Hematopoietic multipotent progenitor cell treated with erythropoietin and hydrocortisone succinate and interleukin-3 and kit ligand, for 17 days (in vitro differentiated cells): ENCODE results near the gene JMJD4.
"Not testable (repeated sequence)": the region's sequence is repeated elsewhere in the genome, so short reads cannot be mapped to it uniquely, and the experiment has no call there.

ENCODE experiments used
- DNase-seq: peaks from one replicate; pipeline ENCODE4 v3.0.0-alpha.2; 2015; ENCODE audit warnings: low spot score

JMJD4 gene

GRCh38 chr1:227731696-227732585 is 3.2 kb downstream of the JMJD4 start:
- no peak for DNase-seq

DNA sequence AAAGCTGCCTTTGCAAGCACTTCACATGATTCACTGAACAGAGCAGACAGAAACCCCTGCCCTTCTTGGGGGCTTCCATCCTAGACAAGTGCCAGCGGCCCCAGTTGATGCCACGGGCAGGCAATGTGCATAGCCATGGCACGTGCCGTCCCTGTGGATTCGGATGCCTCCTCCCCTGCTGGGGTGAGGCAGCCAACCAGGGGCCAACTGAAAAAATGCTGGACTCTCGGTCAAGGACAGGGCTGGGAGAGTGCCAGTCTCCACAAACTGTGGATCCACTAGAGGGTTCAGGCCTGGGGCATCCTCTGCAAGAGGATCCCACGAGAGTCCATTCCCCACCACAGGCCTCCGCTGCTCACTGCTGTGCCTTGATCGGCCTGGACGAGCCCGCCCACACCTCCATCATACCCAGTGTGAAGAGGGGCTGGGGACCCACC is 3.8 kb downstream of the JMJD4 start:
- DNase-seq: no peak

DNA sequence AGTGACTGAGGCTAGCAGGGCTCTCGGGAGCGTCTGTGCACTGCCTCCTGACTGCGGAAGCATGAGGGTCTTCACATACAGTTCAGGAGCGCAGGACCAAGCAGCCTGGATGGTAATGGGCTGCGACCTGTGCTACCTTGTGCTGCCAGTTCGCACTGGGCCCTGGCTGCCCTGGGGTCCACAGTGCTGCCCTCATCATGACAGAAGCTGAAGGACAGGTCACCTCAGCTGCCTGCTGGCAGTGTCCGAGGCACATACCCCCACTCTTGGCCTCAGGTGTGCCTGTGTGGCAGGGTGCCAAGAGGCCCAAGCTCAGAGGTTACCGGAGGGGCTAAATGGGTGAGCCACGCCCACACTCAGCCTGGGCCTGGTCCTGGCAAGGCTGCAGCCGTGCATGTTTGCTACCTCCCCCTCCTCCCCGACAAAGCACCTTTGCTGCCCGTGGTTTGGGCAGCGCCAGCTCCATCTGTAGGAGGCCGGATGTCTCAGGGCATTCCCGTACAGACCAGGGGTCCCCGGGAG is 4.4 kb downstream of the JMJD4 start:
- DNase-seq: no peak

- no peak for DNase-seq
Measured at GRCh38 chr1:227729881-227730629, 5.0 kb downstream of the JMJD4 start.

DNA sequence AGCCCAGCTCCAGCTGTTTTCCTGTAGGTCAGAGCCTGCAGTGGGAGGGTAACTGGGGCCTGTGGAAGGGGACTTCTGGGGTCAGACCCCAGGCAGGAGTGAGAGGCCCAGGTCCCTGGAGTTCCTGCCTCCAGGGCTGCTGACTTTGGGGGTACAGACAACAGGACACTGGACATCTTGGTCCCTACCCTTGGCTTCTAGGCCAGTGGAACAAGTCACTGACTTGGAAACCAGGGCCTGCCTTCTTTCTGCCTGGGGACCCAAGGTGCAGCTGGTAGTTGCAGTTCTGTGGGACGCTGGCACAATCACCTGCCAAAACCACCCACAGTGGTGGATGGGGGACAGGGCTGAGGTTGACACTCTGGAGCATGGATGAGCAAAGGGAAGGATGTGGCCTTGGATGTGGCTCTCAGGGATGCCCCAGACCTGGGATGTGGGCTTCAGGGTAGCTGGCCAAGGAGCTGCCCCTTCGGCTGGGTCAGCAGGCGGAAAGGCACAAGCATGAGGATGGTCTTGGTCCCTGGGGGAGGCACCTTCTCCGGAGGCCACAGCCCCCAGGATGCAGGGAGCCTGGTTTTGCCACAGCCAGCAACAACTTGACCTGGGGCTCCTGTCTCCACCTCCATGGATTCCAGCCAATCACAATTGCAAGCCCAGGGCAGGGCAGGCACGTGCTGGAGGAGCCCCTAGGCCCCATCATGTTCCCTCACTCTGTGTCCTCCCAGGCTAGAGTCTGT is 5.8 kb downstream of the JMJD4 start:
- no peak for DNase-seq

DNA sequence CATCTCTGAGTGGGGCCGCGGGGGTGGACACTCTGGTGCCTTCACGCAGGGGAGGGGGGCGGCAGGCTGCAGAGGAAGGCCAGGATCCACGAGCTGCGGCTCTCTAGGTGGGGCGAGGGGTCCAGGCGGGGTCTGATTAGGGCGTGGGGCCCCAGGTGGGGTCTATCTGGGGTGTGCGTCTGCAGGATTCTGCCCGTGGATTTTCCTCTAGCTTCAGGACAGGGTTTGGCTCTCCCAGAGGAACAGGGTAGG is 6.3 kb downstream of the JMJD4 start:
- DNase-seq: no peak

DNA sequence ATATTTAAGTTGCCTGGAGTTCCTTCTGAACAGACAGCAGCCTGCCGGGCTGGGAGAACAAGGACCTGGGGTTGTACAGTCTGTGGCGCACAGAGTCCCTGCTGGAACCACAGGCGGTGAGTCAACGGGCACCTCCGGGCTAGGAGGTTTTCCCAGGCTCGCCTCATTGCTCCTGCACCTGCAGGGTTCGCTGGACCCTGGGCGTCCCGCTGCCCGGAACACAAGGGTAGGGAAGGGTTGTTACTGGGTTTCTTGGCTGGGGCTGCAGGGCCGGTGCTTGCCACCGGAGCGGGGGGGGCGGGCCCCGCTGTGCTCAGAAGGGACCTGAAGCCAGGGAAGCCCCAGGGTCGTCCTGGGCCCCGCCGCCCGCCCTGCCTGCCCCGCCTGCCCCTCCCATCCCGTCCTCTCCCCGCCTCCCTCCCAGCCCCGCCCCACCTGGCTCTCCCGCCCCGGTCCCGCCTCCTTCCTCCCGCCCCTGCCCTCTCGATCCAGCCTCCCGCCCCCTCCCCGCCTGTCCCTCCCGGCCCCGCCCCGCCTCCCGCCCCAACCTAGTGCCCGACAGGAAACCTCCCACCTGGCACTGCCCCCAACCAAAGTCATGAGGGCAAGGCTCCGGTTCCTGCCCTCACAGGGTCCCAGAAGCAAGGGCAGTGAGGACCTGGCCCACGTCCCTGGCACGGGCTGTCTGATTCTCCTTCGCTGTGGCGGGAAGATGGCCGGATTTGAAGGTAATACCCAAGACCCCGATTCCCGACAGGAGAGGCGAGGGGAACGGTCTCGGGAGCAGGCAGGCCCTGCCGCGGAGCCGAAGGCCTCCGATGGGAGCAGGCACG is 6.8 kb downstream of the JMJD4 start:
- no peak for DNase-seq

DNA sequence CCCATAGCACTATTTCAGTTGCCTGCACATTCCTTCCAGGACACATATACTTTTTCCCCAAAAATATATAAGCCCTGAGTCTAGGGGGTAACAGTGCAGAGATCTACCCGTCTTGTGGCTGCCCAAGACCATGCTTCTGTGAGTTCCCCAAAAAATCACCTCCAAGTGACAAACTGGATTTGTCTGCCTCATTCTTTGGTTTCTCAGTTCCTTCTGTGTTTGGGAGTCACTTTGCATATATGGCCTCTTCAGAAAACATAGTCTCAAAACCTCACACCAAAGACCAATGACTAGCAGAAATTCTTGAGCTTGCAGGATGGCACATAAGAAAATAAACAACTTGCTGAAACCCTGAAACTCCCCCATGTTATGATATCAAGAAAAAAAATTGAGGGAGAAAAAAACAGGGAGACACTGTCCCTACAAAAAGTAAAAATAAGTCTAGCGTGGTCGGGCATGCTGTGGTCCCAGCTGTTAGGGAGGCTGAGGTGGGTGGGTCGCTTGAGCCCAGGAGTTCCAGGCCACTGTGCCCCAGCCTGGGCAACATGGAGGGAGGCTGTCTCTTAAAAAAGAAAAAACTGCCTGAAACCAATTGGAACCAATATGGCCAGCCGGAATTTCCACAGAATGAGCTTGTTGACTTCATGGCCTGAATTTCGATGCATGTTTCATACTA is 8.0 kb downstream of the JMJD4 start:
- DNase-seq: no peak

GRCh38 chr1:227726318-227726717 is 8.8 kb downstream of the JMJD4 start:
- no peak for DNase-seq

- DNase-seq: no peak
Measured at GRCh38 chr1:227725046-227725445, 10.1 kb downstream of the JMJD4 start.

DNA sequence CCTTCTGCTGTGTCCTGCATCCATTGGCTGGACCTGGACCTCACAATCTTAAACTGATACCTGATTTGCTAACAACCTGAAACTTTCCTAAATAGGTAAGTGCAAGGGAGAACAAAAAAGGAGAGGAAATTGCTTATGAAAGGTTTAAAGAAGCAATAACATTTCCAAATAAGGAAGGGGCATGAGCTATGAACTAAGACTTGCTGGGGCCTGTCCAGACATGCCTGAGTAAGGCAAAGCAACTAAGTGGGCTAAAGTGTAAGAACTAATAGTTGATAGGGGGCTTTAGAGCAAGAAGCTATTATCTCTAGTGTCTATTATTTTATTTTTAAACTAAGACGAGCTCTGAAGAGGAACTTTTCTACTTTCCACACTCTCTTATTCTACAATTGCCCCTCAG is 11.6 kb downstream of the JMJD4 start:
- no peak for DNase-seq

DNA sequence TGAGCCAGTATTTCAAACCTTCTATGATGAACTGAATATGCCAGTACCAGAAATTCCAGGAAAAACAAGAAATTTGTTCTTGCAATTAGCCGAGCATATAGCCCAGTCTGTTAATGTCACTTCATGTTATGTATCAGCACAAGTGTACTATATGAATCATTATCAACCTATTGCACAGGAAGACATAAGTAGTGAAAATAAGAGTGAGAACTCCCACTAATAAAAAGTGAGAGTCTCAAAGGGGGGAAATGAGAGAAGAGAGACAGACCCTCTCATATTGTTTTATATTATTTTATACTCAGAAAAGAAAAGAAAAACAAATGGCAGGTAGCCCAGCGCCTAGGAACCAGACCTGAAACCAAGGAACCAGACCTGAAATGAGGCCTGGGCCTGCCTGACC is 16.2 kb downstream of the JMJD4 start:
- DNase-seq: no peak

- no peak for DNase-seq
Measured at GRCh38 chr1:227712648-227713047, 22.5 kb downstream of the JMJD4 start.

- DNase-seq: not testable (repeated sequence)
Measured at GRCh38 chr1:227710474-227710873, 24.6 kb downstream of the JMJD4 start.

DNA sequence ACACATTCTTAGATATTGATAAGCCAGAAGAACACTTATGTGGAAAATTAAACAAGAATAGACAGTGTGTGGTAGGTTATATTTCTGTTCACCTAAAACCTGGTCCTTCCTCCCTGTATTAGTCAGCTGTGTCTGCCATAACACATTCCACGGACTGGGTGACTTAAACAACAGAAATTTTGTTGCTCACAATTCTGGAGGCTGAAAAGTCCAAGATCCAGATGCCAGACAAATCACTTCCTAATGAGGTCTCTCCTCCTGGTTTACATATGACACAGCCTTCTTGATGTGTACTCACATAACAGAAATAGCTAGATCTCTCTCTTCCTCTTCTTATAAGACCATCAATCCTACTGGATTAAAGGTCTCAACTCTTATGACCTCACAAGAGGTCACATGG is 25.7 kb downstream of the JMJD4 start:
- DNase-seq: no peak

- DNase-seq: no peak
Measured at GRCh38 chr1:227707846-227708245, 27.3 kb downstream of the JMJD4 start.

DNA sequence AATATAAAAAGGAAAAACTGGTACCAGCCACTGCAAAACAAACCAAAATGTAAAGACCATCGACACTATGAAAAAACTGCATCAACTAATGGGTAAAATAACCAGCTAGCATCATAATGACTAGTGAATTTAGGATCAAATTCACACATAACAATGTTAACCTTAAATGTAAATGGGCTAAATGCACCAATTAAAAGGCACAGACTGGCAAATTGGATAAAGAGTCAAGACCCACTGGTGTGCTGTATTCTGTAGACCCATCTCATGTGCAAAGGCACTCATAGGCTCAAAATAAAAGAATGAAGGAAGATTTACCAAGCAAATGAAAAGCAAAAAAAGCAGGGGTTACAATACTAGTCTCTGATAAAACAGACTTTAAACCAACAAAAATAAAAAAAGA is 33.5 kb downstream of the JMJD4 start:
- not testable (repeated sequence) for DNase-seq

- no peak for DNase-seq
Measured at GRCh38 chr1:227697321-227697864, 37.7 kb downstream of the JMJD4 start.

DNA sequence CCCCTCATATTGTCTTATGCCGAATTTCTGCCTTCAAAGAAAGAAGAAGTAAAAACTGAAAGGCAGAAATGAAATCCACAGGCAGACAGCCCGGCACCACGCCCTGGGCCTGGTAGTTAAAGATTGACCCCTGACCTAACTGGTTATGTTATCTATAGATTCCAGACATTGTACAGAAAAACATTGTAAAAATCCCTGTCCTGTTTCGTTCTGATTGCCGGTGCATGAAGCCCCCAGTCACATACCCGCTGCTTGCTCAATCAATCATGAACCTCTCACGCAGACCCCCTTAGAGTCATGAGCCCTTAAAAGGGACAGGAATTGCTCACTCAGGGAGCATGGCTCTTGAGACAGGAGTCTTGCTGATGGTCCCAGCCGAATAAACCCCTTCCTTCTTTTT is 49.3 kb downstream of the JMJD4 start:
- no peak for DNase-seq
